Subcutaneous abdominal adipose tissue (tissue), 5 donors: ENCODE measurements around the gene REXO1.
"Not testable (repeated sequence)": the region's sequence is repeated elsewhere in the genome, so short reads cannot be mapped to it uniquely, and the experiment has no call there.

ENCODE experiments used
- H3K27ac ChIP-seq: one replicate; pipeline ENCODE4 v1.7.0; 2013; ENCODE audit warnings: low read depth, mild to moderate bottlenecking, inconsistent platforms, low read length, moderate library complexity
- H3K27me3 ChIP-seq, 5 donors: one replicate each; pipeline ENCODE4 v1.7.0; 2013; ENCODE audit warnings: low read length in 5 of 5, inconsistent platforms in 1 of 5; ENCODE audit not compliant: control insufficient read depth in 5 of 5, insufficient read depth in 4 of 5
- H3K36me3 ChIP-seq, 5 donors: one replicate each; pipeline ENCODE4 v1.7.0; 2013; ENCODE audit warnings: low read length in 5 of 5; ENCODE audit not compliant: control insufficient read depth in 5 of 5, insufficient read depth in 5 of 5
- H3K4me1 ChIP-seq, 5 donors: one replicate each; pipeline ENCODE4 v1.7.0; 2013; ENCODE audit warnings: low read length in 5 of 5, mild to moderate bottlenecking in 3 of 5, moderate library complexity in 1 of 5; ENCODE audit not compliant: control insufficient read depth in 5 of 5, insufficient read depth in 5 of 5
- H3K4me3 ChIP-seq, 5 donors: one replicate each; pipeline ENCODE4 v1.7.0; 2013; ENCODE audit warnings: low read length in 5 of 5, low read depth in 1 of 5
- H3K9ac ChIP-seq, 5 donors: one replicate each; pipeline ENCODE4 v1.7.0; 2013; ENCODE audit warnings: low read length in 5 of 5, mild to moderate bottlenecking in 4 of 5, moderate library complexity in 3 of 5
- H3K9me3 ChIP-seq, 5 donors: one replicate each; pipeline ENCODE4 v1.7.0; 2013; ENCODE audit warnings: low read length in 5 of 5; ENCODE audit not compliant: control insufficient read depth in 5 of 5
- donor health status: healthy.
- donor health status: healthy.
- donor health status: healthy.
- donor health status: healthy.
- donor health status: healthy.

Gene REXO1

GRCh38 chr19:1884291-1884718 is 36.0 kb upstream of the REXO1 start:
- no peaks in the 10 kb centered on the region for H3K27me3 ChIP-seq
- peaks cover 0 to 13% (median 4%) of the 10 kb centered on the region in 5 donors for H3K36me3 ChIP-seq
- H3K27ac ChIP-seq = peak overlapping the region; percentile 52
- peak overlapping the region; percentile 81 to 94 (median 91) for H3K4me3 ChIP-seq
- H3K4me1 ChIP-seq = peaks cover 23 to 54% (median 50%) of the 10 kb centered on the region in 5 donors
- H3K9ac ChIP-seq = peak overlapping the region; percentile 82 to 95 (median 87)
- no peaks in the 10 kb centered on the region for H3K9me3 ChIP-seq

GRCh38 chr19:1883784-1884183 is 35.5 kb upstream of the REXO1 start:
- Histone ChIP-seq H3K27ac (peak overlapping the region; percentile 52), H3K4me3 (peak overlapping the region; percentile 81 to 94 (median 91)), H3K4me1 (peaks cover 23 to 54% (median 50%) of the 10 kb centered on the region in 5 donors)

GRCh38 chr19:1882786-1883692 is 34.8 kb upstream of the REXO1 start:
- H3K27me3 ChIP-seq = no peaks in the 10 kb centered on the region
- H3K9ac ChIP-seq = peak overlapping the region; percentile 2 to 95 (median 82)
- peak overlapping the region; percentile 52 for H3K27ac ChIP-seq
- peaks cover 23 to 54% (median 50%) of the 10 kb centered on the region in 5 donors for H3K4me1 ChIP-seq
- no peaks in the 10 kb centered on the region for H3K9me3 ChIP-seq
- H3K4me3 ChIP-seq = peak overlapping the region; percentile 81 to 94 (median 91)
- H3K36me3 ChIP-seq = peaks cover 0 to 14% (median 4%) of the 10 kb centered on the region in 5 donors

More at GRCh38 chr19:1883784-1884183, 35.5 kb upstream of the REXO1 start:
- Histone ChIP-seq H3K9ac (peak overlapping the region; percentile 82 to 95 (median 87)), H3K27me3 (no peaks in the 10 kb centered on the region), H3K36me3 (peaks cover 0 to 14% (median 4%) of the 10 kb centered on the region in 5 donors), H3K9me3 (no peaks in the 10 kb centered on the region)

GRCh38 chr19:1882089-1882785 is 34.0 kb upstream of the REXO1 start:
- Histone ChIP-seq H3K4me1 (peaks cover 21 to 48% (median 46%) of the 10 kb centered on the region in 5 donors), H3K9ac (peak overlapping the region in 3 of 5 donors; percentile 44 to 95 (median 87)), H3K27me3 (no peaks in the 10 kb centered on the region), H3K9me3 (no peaks in the 10 kb centered on the region), H3K36me3 (peaks cover 0 to 14% (median 4%) of the 10 kb centered on the region in 5 donors), H3K27ac (peak overlapping the region; percentile 52), H3K4me3 (peak overlapping the region in 3 of 5 donors; percentile 81 to 94 (median 93))

- not testable (repeated sequence) for H3K27me3 ChIP-seq, H3K9me3 ChIP-seq
- Histone ChIP-seq H3K4me3 (peak overlapping the region in 3 of 5 donors; percentile 22 to 93 (median 46)), H3K9ac (peak overlapping the region in 1 of 5 donors; percentile 87), H3K27ac (peak overlapping the region; percentile 52), H3K36me3 (peaks cover 0 to 14% (median 4%) of the 10 kb centered on the region in 5 donors), H3K4me1 (peaks cover 20 to 48% (median 46%) of the 10 kb centered on the region in 5 donors)
These were observed 33.3 kb upstream of the REXO1 start for GRCh38 chr19:1881393-1882088.

GRCh38 chr19:1880611-1881392 is 32.5 kb upstream of the REXO1 start:
- Histone ChIP-seq H3K4me3 (peak overlapping the region in 2 of 5 donors; percentile 13 to 42), H3K9ac (peak overlapping the region in 1 of 5 donors; percentile 41), H3K4me1 (peaks cover 20 to 54% (median 52%) of the 10 kb centered on the region in 5 donors), H3K27me3 (no peaks in the 10 kb centered on the region), H3K27ac (no peak overlapping the region), H3K9me3 (no peaks in the 10 kb centered on the region), H3K36me3 (peaks cover 0 to 14% (median 4%) of the 10 kb centered on the region in 5 donors)

GRCh38 chr19:1879982-1880381 is 31.7 kb upstream of the REXO1 start:
- not testable (repeated sequence) for H3K27me3 ChIP-seq, H3K27ac ChIP-seq, H3K9ac ChIP-seq, H3K4me3 ChIP-seq, H3K9me3 ChIP-seq
- H3K36me3 ChIP-seq = peaks cover 0 to 14% (median 4%) of the 10 kb centered on the region in 5 donors
- peaks cover 20 to 61% (median 56%) of the 10 kb centered on the region in 5 donors for H3K4me1 ChIP-seq

- H3K27me3 ChIP-seq, H3K27ac ChIP-seq, H3K9me3 ChIP-seq, H3K9ac ChIP-seq, H3K4me3 ChIP-seq: not testable (repeated sequence)
- Histone ChIP-seq H3K36me3 (peaks cover 0 to 14% (median 4%) of the 10 kb centered on the region in 5 donors), H3K4me1 (peaks cover 17 to 60% (median 57%) of the 10 kb centered on the region in 5 donors)
These were observed 30.3 kb upstream of the REXO1 start for GRCh38 chr19:1878583-1878982.

GRCh38 chr19:1877280-1877660 is 29.0 kb upstream of the REXO1 start:
- H3K27ac ChIP-seq = not testable (repeated sequence)
- Histone ChIP-seq H3K4me1 (peaks cover 7 to 60% (median 57%) of the 10 kb centered on the region in 5 donors), H3K36me3 (peaks cover 0 to 17% (median 5%) of the 10 kb centered on the region in 5 donors)

More at GRCh38 chr19:1877280-1877660, 29.0 kb upstream of the REXO1 start:
- not testable (repeated sequence) for H3K27me3 ChIP-seq, H3K9ac ChIP-seq, H3K4me3 ChIP-seq, H3K9me3 ChIP-seq
